GM10847 (cell line): Measurements from ENCODE around the gene SECISBP2L.

Source experiments
- POLR2A ChIP-seq: IDR thresholded peaks from 2 replicates; pipeline ENCODE4 v1.6.1; 2011; ENCODE audit not compliant: insufficient read length; ENCODE audit errors: extremely low read depth

The SECISBP2L gene

GRCh38 chr15:49046220-49047102 lies at the start of gene SECISBP2L:
Gene SECISBP2L (minus strand): TSS chr15:49046446. CDS start chr15:49046299, 147 bp downstream.
- peak; percentile 45 for TF ChIP-seq POLR2A

- no peak for TF ChIP-seq POLR2A
Measured at GRCh38 chr15:49094923-49095322, 48.7 kb upstream of the SECISBP2L start.

GRCh38 chr15:49093252-49094105 lies 47.2 kb upstream of the SECISBP2L start:
- no peak for TF ChIP-seq POLR2A

GRCh38 chr15:49088996-49089395 lies 42.8 kb upstream of the SECISBP2L start:
- TF ChIP-seq POLR2A: no peak

- no peak for TF ChIP-seq POLR2A
Measured at GRCh38 chr15:49085696-49086459, 39.6 kb upstream of the SECISBP2L start.

GRCh38 chr15:49084285-49084570 lies 38.0 kb upstream of the SECISBP2L start:
- no peak for TF ChIP-seq POLR2A

- no peak for TF ChIP-seq POLR2A
Measured at GRCh38 chr15:49083401-49084284, 37.4 kb upstream of the SECISBP2L start.

- no peak for TF ChIP-seq POLR2A
Measured at GRCh38 chr15:49082960-49083359, 36.7 kb upstream of the SECISBP2L start.

- TF ChIP-seq POLR2A: no peak
Measured at GRCh38 chr15:49079340-49080039, 33.2 kb upstream of the SECISBP2L start.

GRCh38 chr15:49075881-49076280 lies 29.6 kb upstream of the SECISBP2L start:
- no peak for TF ChIP-seq POLR2A

- TF ChIP-seq POLR2A: no peak
Measured at GRCh38 chr15:49066372-49066771, 20.1 kb upstream of the SECISBP2L start.

GRCh38 chr15:49064884-49065283 lies 18.6 kb upstream of the SECISBP2L start:
- TF ChIP-seq POLR2A: no peak

GRCh38 chr15:49064281-49064653 lies 18.0 kb upstream of the SECISBP2L start:
- TF ChIP-seq POLR2A: no peak

- no peak for TF ChIP-seq POLR2A
Measured at GRCh38 chr15:49063402-49064280, 17.4 kb upstream of the SECISBP2L start.
